ENCODE data around the gene CHRNA5. TPM values are rescaled to one million over a fixed set of nuclear protein-coding genes. Genes with fewer than 3 reads are reported as not detected.

The CHRNA5 gene
- total and polyA plus RNA-seq, 7 experiments from 2014 or later: 0.10 to 3.4 (median 0.62) TPM; not detected in 2

DNA sequence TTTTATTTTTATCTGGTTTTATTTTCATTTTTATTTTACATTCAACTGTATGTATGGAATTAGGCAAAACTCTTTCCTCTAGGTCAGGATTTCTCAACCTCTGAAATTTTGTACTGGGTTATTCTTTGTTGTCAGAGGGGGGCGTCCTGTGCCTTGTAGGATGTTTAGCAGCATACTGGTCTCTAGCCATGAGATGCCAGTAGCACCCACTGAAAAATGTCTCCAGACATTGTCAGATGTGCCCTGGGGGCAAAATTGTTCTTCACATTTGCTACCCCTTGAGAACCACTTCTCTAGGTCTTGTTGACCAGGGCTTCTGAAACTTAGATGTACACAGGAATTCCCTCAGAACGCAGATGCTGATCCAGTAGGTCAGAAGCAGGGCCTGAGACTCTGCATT, 5.4 kb downstream of the CHRNA5 start:
- H3K9me3 Mint-ChIP-seq: peaks cover 0 to 2% (median 0%) of the 10 kb centered on the region in 11 donors
- Histone ChIP-seq H3K4me1 (ENCODE audit: control insufficient read depth in 2 of 2, insufficient read depth in 2 of 2, low read length in 2 of 2) (peaks cover 6 to 8% of the 10 kb centered on the region in 2 donors), H3K27me3 (ENCODE audit: control insufficient read depth in 2 of 2, insufficient read depth in 2 of 2, low read length in 2 of 2) (peaks cover 0 to 6% of the 10 kb centered on the region in 2 donors), H3K9me3 (ENCODE audit: control insufficient read depth in 2 of 3, low read length in 3 of 3) (no peaks in the 10 kb centered on the region), H3K36me3 (ENCODE audit: control insufficient read depth in 2 of 3, insufficient read depth in 3 of 3, low read length in 3 of 3) (no peaks in the 10 kb centered on the region), H3K4me3 (ENCODE audit: low read length) (no peak overlapping the region), H3K27ac (ENCODE audit: low read depth, low read length) (no peak overlapping the region)
- intact Hi-C loops (cut with micrococcal nuclease): no loop called here
- ChIA-PET POLR2A (no interaction called here), CTCF (no interaction called here)
- peaks cover 0 to 14% (median 9%) of the 10 kb centered on the region in 7 donors for H3K4me1 Mint-ChIP-seq
- DNase-seq: no peak
- peaks cover 6 to 24% (median 18%) of the 10 kb centered on the region in 5 donors for H3K27me3 Mint-ChIP-seq
- no peak overlapping the region for H3K27ac Mint-ChIP-seq
- ATAC-seq: no peak
- H3K4me3 Mint-ChIP-seq: no peak overlapping the region
- no peaks in the 10 kb centered on the region for H3K36me3 Mint-ChIP-seq

DNA sequence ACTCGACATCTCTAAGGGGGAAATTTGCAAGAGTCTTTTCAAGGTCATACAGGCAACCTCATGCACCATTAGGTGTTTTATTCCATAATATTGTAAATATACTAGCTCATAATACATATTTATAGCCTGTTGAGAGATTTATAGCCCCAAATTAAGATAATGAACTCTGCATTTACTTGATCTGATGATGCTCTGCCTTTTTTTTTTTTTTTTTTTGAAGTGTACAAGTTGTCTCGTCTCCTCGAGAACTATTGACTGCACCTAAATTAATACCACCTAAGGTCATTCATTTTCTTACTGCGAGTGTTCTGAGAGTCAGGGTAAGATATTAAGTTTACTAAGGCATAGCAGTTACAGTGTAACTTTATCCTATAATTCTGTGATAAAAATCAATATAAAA, 6.1 kb downstream of the CHRNA5 start:
- H3K27ac Mint-ChIP-seq: no peak overlapping the region

DNA sequence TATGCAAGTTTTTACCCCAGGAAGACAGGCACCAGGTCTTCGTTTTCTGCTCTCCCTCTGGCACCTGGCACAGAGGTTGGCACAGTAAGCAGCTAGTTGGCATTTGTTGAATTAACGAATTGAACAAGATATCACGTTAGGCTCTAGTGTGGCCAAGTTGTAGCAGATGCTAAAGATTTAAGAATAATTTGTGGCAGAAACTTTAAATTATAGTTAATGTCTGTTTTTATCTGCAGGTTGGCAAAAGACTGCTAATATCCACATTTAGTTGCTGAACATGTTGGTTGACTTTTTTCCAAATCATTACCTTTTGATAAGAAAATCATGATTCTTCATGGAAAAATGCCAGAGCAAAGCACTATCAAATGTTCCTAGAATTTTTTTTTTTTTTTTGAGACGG, 8.1 kb downstream of the CHRNA5 start:
- H3K4me1 ChIP-seq (ENCODE audit: control insufficient read depth in 2 of 2, insufficient read depth in 2 of 2, low read length in 2 of 2): no peaks in the 10 kb centered on the region
- no peaks in the 10 kb centered on the region for H3K27me3 ChIP-seq (ENCODE audit: control insufficient read depth in 2 of 2, insufficient read depth in 2 of 2, low read length in 2 of 2)
- H3K9me3 ChIP-seq (ENCODE audit: control insufficient read depth in 2 of 3, low read length in 3 of 3): no peaks in the 10 kb centered on the region
- Mint-ChIP-seq H3K36me3 (no peaks in the 10 kb centered on the region), H3K4me3 (no peak overlapping the region), H3K9me3 (peaks cover 0 to 1% (median 0%) of the 10 kb centered on the region in 11 donors), H3K27me3 (peaks cover 0 to 12% (median 4%) of the 10 kb centered on the region in 5 donors), H3K27ac (no peak overlapping the region), H3K4me1 (no peaks in the 10 kb centered on the region)
- ChIA-PET POLR2A (no interaction called here), CTCF (no interaction called here)
- ATAC-seq: no peak
- intact Hi-C loops (cut with micrococcal nuclease): no loop called here
- no peak for DNase-seq
- no peaks in the 10 kb centered on the region for H3K36me3 ChIP-seq (ENCODE audit: control insufficient read depth in 2 of 3, insufficient read depth in 3 of 3, low read length in 3 of 3)
- H3K27ac ChIP-seq (ENCODE audit: low read depth, low read length): no peak overlapping the region
- H3K4me3 ChIP-seq (ENCODE audit: low read length): no peak overlapping the region

More for the DNA sequence above, 6.1 kb downstream of the CHRNA5 start:
- ChIA-PET CTCF (no interaction called here), POLR2A (no interaction called here)
- Mint-ChIP-seq H3K36me3 (no peaks in the 10 kb centered on the region), H3K9me3 (peaks cover 0 to 3% (median 0%) of the 10 kb centered on the region in 11 donors), H3K4me1 (peaks cover 0 to 8% (median 4%) of the 10 kb centered on the region in 7 donors), H3K27me3 (peaks cover 6 to 25% (median 13%) of the 10 kb centered on the region in 5 donors), H3K4me3 (no peak overlapping the region)
- intact Hi-C loops (cut with micrococcal nuclease): no loop called here
- ATAC-seq (no peak), DNase-seq (no peak)
- Histone ChIP-seq H3K36me3 (ENCODE audit: control insufficient read depth in 2 of 3, insufficient read depth in 3 of 3, low read length in 3 of 3) (no peaks in the 10 kb centered on the region), H3K27me3 (ENCODE audit: control insufficient read depth in 2 of 2, insufficient read depth in 2 of 2, low read length in 2 of 2) (no peaks in the 10 kb centered on the region), H3K4me3 (ENCODE audit: low read length) (no peak overlapping the region), H3K9me3 (ENCODE audit: control insufficient read depth in 2 of 3, low read length in 3 of 3) (no peaks in the 10 kb centered on the region), H3K4me1 (ENCODE audit: control insufficient read depth in 2 of 2, insufficient read depth in 2 of 2, low read length in 2 of 2) (peaks cover 0 to 3% of the 10 kb centered on the region in 2 donors), H3K27ac (ENCODE audit: low read depth, low read length) (no peak overlapping the region)

DNA sequence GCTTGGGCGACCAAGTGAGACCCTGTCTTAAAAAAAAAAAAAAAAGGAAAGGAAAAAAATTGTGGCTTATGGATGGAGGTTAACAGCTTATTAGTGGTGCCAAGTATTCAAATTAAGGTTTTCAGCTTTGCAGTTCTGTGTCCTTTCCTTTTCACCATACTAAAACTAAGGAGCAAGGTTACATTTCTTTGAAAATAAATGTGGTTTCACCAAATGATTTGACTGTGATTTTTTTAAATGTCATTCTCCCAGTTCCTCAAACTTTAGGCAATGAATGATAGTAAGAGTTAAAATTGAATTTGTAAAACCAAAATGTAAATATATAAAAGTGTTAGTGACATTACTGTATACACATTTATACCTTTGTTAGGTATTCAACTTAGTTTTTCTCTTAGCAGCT, 9.6 kb downstream of the CHRNA5 start:
- no peak overlapping the region for H3K4me3 Mint-ChIP-seq
- ChIA-PET POLR2A (no interaction called here), CTCF (interaction anchor here (0.6 kb wide), 1 partner anchor 18 kb away, joined by 3 read pairs; no protein-coding TSS in a partner anchor)
- Histone ChIP-seq H3K27me3 (ENCODE audit: control insufficient read depth in 2 of 2, insufficient read depth in 2 of 2, low read length in 2 of 2) (no peaks in the 10 kb centered on the region), H3K4me1 (ENCODE audit: control insufficient read depth in 2 of 2, insufficient read depth in 2 of 2, low read length in 2 of 2) (no peaks in the 10 kb centered on the region), H3K4me3 (ENCODE audit: low read length) (no peak overlapping the region), H3K36me3 (ENCODE audit: control insufficient read depth in 2 of 3, insufficient read depth in 3 of 3, low read length in 3 of 3) (no peaks in the 10 kb centered on the region), H3K27ac (ENCODE audit: low read depth, low read length) (no peak overlapping the region), H3K9me3 (ENCODE audit: control insufficient read depth in 2 of 3, low read length in 3 of 3) (no peaks in the 10 kb centered on the region)
- ATAC-seq (no peak), DNase-seq (no peak)
- H3K9me3 Mint-ChIP-seq: peaks cover 0 to 1% (median 0%) of the 10 kb centered on the region in 11 donors
- H3K27ac Mint-ChIP-seq: no peak overlapping the region
- intact Hi-C loops (cut with micrococcal nuclease): no loop called here
- peaks cover 0 to 12% (median 0%) of the 10 kb centered on the region in 5 donors for H3K27me3 Mint-ChIP-seq
- H3K36me3 Mint-ChIP-seq: no peaks in the 10 kb centered on the region
- H3K4me1 Mint-ChIP-seq: no peaks in the 10 kb centered on the region

DNA sequence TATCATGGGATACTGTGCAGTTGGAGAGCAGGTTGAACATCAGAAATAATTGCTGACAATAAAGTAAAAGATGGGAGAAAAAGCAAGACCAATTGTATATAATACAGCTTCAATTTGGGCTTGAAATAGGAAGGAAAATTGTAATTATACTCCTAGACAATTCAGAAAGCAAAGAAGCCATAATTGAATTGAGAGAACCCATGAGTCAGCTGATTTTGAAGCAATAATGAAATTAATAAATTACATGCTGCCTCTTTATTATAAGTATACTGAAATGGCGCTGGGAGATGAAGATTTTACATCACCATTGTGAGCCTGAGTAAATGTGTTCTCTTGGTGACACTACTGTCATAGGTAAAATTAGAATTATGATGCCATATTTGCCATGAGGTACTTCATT, 32.3 kb downstream of the CHRNA5 start:
- Histone ChIP-seq H3K27me3 (ENCODE audit: control insufficient read depth in 2 of 2, insufficient read depth in 2 of 2, low read length in 2 of 2) (no peaks in the 10 kb centered on the region), H3K9me3 (ENCODE audit: control insufficient read depth in 2 of 3, low read length in 3 of 3) (no peaks in the 10 kb centered on the region), H3K4me3 (ENCODE audit: low read length) (no peak overlapping the region), H3K27ac (ENCODE audit: low read depth, low read length) (no peak overlapping the region), H3K4me1 (ENCODE audit: control insufficient read depth in 2 of 2, insufficient read depth in 2 of 2, low read length in 2 of 2) (no peaks in the 10 kb centered on the region), H3K36me3 (ENCODE audit: control insufficient read depth in 2 of 3, insufficient read depth in 3 of 3, low read length in 3 of 3) (no peaks in the 10 kb centered on the region)
- Mint-ChIP-seq H3K36me3 (no peaks in the 10 kb centered on the region), H3K9me3 (no peaks in the 10 kb centered on the region), H3K27me3 (peaks cover 0 to 8% (median under 1%) of the 10 kb centered on the region in 5 donors), H3K27ac (no peak overlapping the region), H3K4me3 (no peak overlapping the region), H3K4me1 (peaks cover 0 to 4% (median 0%) of the 10 kb centered on the region in 7 donors)
- ChIA-PET CTCF (no interaction called here), POLR2A (no interaction called here)
- intact Hi-C loops (cut with micrococcal nuclease): no loop called here
- no peak for DNase-seq
- ATAC-seq: no peak

DNA sequence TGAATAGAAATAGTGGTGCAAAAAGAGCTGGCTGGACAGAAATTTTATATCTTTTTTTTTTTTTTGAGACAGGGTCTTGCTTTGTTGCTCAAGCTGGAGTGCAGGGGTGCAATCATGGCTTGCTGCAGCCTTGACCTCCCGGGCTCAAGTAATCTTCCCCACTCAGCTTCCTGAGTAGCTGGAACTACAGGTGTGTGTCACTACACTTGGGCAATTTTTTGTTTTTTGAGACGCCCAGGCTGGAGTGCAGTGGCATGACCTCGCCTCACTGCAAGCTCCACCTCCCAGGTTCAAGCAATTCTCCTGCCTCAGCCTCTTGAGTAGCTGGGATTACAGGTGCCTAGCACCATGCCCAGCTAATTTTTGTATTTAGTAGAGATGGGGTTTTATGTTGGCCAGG, 33.0 kb downstream of the CHRNA5 start:
- Histone ChIP-seq H3K36me3 (ENCODE audit: control insufficient read depth in 2 of 3, insufficient read depth in 3 of 3, low read length in 3 of 3) (no peaks in the 10 kb centered on the region), H3K4me1 (ENCODE audit: control insufficient read depth in 2 of 2, insufficient read depth in 2 of 2, low read length in 2 of 2) (no peaks in the 10 kb centered on the region), H3K27ac (ENCODE audit: low read depth, low read length) (no peak overlapping the region), H3K9me3 (ENCODE audit: control insufficient read depth in 2 of 3, low read length in 3 of 3) (no peaks in the 10 kb centered on the region), H3K27me3 (ENCODE audit: control insufficient read depth in 2 of 2, insufficient read depth in 2 of 2, low read length in 2 of 2) (no peaks in the 10 kb centered on the region), H3K4me3 (ENCODE audit: low read length) (no peak overlapping the region)
- CTCF ChIA-PET: no interaction called here
- Mint-ChIP-seq H3K4me1 (peaks cover 0 to 4% (median 0%) of the 10 kb centered on the region in 7 donors), H3K27me3 (peaks cover 0 to 10% (median 5%) of the 10 kb centered on the region in 5 donors), H3K4me3 (no peak overlapping the region), H3K27ac (no peak overlapping the region), H3K36me3 (no peaks in the 10 kb centered on the region), H3K9me3 (no peaks in the 10 kb centered on the region)
- ATAC-seq: no peak
- POLR2A ChIA-PET: no interaction called here
- intact Hi-C loops (cut with micrococcal nuclease): no loop called here
- DNase-seq: no peak

DNA sequence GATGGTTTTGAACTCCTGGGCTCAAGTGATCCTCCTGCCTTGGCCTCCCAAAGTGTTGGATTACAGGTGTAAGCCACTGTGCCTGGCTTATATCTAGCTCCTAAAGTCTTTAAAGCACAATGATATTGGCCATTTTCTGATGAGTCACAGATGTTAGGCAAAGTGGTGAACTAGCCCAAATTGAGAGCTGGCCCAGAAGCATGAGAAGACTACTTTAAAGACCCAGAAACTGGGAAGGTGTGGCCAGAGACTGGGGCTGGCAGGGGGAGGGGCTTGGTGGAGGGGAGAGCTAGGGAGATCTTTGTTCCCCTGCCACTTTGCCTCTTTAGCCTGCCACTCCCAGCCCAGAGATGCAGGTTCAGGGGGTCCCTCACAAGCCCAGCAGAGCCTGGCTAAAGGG, 33.9 kb downstream of the CHRNA5 start:
- DNase-seq (no peak), ATAC-seq (no peak)
- no peaks in the 10 kb centered on the region for H3K9me3 ChIP-seq (ENCODE audit: control insufficient read depth in 2 of 3, low read length in 3 of 3)
- no peaks in the 10 kb centered on the region for H3K4me1 ChIP-seq (ENCODE audit: control insufficient read depth in 2 of 2, insufficient read depth in 2 of 2, low read length in 2 of 2)
- Mint-ChIP-seq H3K36me3 (no peaks in the 10 kb centered on the region), H3K9me3 (no peaks in the 10 kb centered on the region), H3K4me1 (peaks cover 0 to 4% (median 0%) of the 10 kb centered on the region in 7 donors), H3K4me3 (no peak overlapping the region), H3K27ac (no peak overlapping the region), H3K27me3 (peaks cover 0 to 11% (median 5%) of the 10 kb centered on the region in 5 donors)
- ChIA-PET POLR2A (no interaction called here), CTCF (no interaction called here)
- intact Hi-C loops (cut with micrococcal nuclease): no loop called here
- H3K4me3 ChIP-seq (ENCODE audit: low read length): no peak overlapping the region
- no peaks in the 10 kb centered on the region for H3K27me3 ChIP-seq (ENCODE audit: control insufficient read depth in 2 of 2, insufficient read depth in 2 of 2, low read length in 2 of 2)
- no peaks in the 10 kb centered on the region for H3K36me3 ChIP-seq (ENCODE audit: control insufficient read depth in 2 of 3, insufficient read depth in 3 of 3, low read length in 3 of 3)
- no peak overlapping the region for H3K27ac ChIP-seq (ENCODE audit: low read depth, low read length)

All from naive thymus-derived CD4-positive, alpha-beta T cell (primary cell).